D721Med (cell line): Measurements from ENCODE around the gene COL19A1.

Source experiments
- DNase-seq: peaks from one replicate; pipeline ENCODE4 v3.0.0; 2011; ENCODE audit warnings: low spot score; ENCODE audit not compliant: insufficient read length
- FAIRE-seq: peaks from 2 replicates; lab custom pipeline; 2011; peaks lifted over from hg19 to GRCh38; lab: Jason Lieb, UNC
- TF ChIP-seq, protein P1 (sequence below): IDR thresholded peaks from 2 replicates; pipeline ENCODE4 v1.5.1; 2012; ENCODE audit warnings: mild to moderate bottlenecking, control low read depth; ENCODE audit not compliant: insufficient read depth; ENCODE audit errors: missing control alignments

Gene COL19A1

GRCh38 chr6:69846770-69847491 is 19.4 kb upstream of the COL19A1 start:
- TF ChIP-seq, protein P1, sequence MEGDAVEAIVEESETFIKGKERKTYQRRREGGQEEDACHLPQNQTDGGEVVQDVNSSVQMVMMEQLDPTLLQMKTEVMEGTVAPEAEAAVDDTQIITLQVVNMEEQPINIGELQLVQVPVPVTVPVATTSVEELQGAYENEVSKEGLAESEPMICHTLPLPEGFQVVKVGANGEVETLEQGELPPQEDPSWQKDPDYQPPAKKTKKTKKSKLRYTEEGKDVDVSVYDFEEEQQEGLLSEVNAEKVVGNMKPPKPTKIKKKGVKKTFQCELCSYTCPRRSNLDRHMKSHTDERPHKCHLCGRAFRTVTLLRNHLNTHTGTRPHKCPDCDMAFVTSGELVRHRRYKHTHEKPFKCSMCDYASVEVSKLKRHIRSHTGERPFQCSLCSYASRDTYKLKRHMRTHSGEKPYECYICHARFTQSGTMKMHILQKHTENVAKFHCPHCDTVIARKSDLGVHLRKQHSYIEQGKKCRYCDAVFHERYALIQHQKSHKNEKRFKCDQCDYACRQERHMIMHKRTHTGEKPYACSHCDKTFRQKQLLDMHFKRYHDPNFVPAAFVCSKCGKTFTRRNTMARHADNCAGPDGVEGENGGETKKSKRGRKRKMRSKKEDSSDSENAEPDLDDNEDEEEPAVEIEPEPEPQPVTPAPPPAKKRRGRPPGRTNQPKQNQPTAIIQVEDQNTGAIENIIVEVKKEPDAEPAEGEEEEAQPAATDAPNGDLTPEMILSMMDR, result no peak
- FAIRE-seq, result no peak
- DNase-seq, result no peak

DNA sequence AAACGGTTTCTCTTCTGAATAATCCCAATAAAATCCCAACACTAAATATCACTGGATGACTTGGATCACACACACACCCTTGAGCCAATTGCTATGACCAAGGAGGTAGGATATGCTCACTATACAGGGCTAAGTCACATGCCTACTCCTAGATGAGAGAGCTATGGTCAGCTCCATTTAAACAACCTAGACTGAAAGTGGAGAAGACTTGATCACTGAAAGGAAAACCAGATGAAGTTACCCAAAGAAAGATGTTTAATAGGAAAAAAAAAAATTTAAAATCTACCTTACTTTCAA is 18.9 kb upstream of the COL19A1 start:
- DNase-seq, result no peak
- TF ChIP-seq, protein P1, result no peak
- FAIRE-seq, result no peak

- TF ChIP-seq, protein P1, result no peak
- FAIRE-seq (no peak), DNase-seq (no peak)
Measured at GRCh38 chr6:69848552-69848951, 17.8 kb upstream of the COL19A1 start.

DNA sequence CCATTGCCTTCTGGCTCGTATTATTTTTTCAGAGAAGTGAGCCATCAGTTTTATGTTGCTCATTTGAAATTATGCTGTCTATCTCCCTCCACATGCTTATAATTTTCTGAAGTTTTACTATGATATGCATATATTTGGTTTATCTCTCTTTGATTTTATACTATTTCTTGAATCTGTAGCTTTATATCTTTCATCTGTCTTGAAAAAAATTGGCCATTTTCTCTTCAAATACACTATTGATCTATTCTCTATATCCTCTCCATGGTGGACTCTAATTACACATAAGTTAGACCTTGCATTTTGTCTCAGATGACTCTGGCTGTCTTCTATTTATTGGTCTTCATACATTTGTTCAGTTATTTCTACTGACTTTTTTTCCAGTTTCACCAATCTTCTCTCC is 13.7 kb upstream of the COL19A1 start:
- TF ChIP-seq, protein P1, result no peak
- FAIRE-seq (no peak), DNase-seq (no peak)

GRCh38 chr6:69861986-69862385 is 4.4 kb upstream of the COL19A1 start:
- TF ChIP-seq, protein P1, result no peak
- DNase-seq (no peak), FAIRE-seq (no peak)

- no peak for DNase-seq
- TF ChIP-seq, protein P1, result no peak
- no peak for FAIRE-seq
Measured at GRCh38 chr6:69863766-69864165, 2.6 kb upstream of the COL19A1 start.

- peak; percentile 48 for FAIRE-seq
- TF ChIP-seq, protein P1, result no peak
- DNase-seq, result no peak
Measured at GRCh38 chr6:69865126-69865525, 1.2 kb upstream of the COL19A1 start.
